HepG2 (cell line): ENCODE results near the gene INAFM2. TPM values are rescaled to one million over a fixed set of nuclear protein-coding genes. Genes with fewer than 3 reads are reported as not detected.
A peak's percentile ranks its signal among the peaks of the same experiment; 100 is the strongest.

Source experiments
- ASH2L ChIP-seq: fragments of 300-600, 200-600 bp; sonication (generic); IDR thresholded peaks from 2 replicates; pipeline ENCODE4 v1.7.0; 2017; ENCODE audit warnings: low read depth, mild to moderate bottlenecking, moderate library complexity, mixed read lengths, low read length; ENCODE audit not compliant: insufficient read length
- BCLAF1 ChIP-seq: fragments of 450-650 bp; IDR thresholded peaks from 2 replicates; pipeline ENCODE4 v1.6.1; 2017; ENCODE audit warnings: mild to moderate bottlenecking
- CCDC6 ChIP-seq: sonication (generic); formaldehyde crosslinking; IDR thresholded peaks from 2 replicates; pipeline ENCODE4 v1.8.1; 2022; ENCODE audit warnings: mild to moderate bottlenecking, missing genetic modification reagents, moderate library complexity
- DNMT3B ChIP-seq: conservative IDR thresholded peaks from 2 replicates; pipeline ENCODE4 v1.6.1; 2016; ENCODE audit warnings: missing biosample characterization, control low read depth
- DRAP1 ChIP-seq: IDR thresholded peaks from 2 replicates; pipeline ENCODE4 v1.6.1; 2016; ENCODE audit warnings: missing genetic modification reagents, missing compliant biosample characterization
- HDAC2 ChIP-seq: sonication (generic); formaldehyde crosslinking; IDR thresholded peaks from 2 replicates; pipeline ENCODE4 v1.4.0; 2020; ENCODE audit warnings: missing genetic modification reagents
- HOXA3 ChIP-seq: sonication (generic); formaldehyde crosslinking; IDR thresholded peaks from 2 replicates; pipeline ENCODE4 v1.5.0; 2020; ENCODE audit warnings: missing genetic modification reagents
- KMT2B ChIP-seq: IDR thresholded peaks from 2 replicates; pipeline ENCODE4 v1.6.1; 2016; ENCODE audit warnings: missing genetic modification reagents, missing compliant biosample characterization
- MAFK ChIP-seq, 2 experiments: IDR thresholded peaks in 1 of 2; conservative IDR thresholded peaks in 1 of 2; 2 replicates each; pipeline ENCODE4 v1.6.1; 2011; ENCODE audit warnings: improper control_type of control experiment in 2 of 2, low read length in 2 of 2
- PREB ChIP-seq: sonication (generic); formaldehyde crosslinking; IDR thresholded peaks from 2 replicates; pipeline ENCODE4 v1.4.0; 2020; ENCODE audit warnings: missing genetic modification reagents
- SOX13 ChIP-seq, 3 experiments: fragments of 450-650 bp in 1 of 3; sonication (generic) in 1 of 3; formaldehyde crosslinking in 1 of 3; IDR thresholded peaks in 2 of 3; conservative IDR thresholded peaks in 1 of 3; 2 replicates each; pipeline versions ENCODE4 v1.5.0 to v1.6.1; 2016 to 2020; ENCODE audit warnings: antibody characterized with exemption in 1 of 3, mild to moderate bottlenecking in 1 of 3, missing compliant biosample characterization in 1 of 3, missing genetic modification reagents in 1 of 3, moderate library complexity in 1 of 3
- TEAD2 ChIP-seq: sonication (generic); formaldehyde crosslinking; IDR thresholded peaks from 2 replicates; pipeline ENCODE4 v1.9.0; 2021; ENCODE audit warnings: missing genetic modification reagents
- UBTF ChIP-seq: sonication (generic); formaldehyde crosslinking; IDR thresholded peaks from 2 replicates; pipeline ENCODE4 v1.4.0; 2020; ENCODE audit warnings: mild to moderate bottlenecking, missing genetic modification reagents
- ZFP62 ChIP-seq: sonication (generic); formaldehyde crosslinking; IDR thresholded peaks from 2 replicates; pipeline ENCODE4 v1.4.0; 2020; ENCODE audit warnings: missing genetic modification reagents
- ZNF18 ChIP-seq: sonication (generic); formaldehyde crosslinking; IDR thresholded peaks from 2 replicates; pipeline ENCODE4 v1.8.0; 2022; ENCODE audit warnings: mild to moderate bottlenecking, missing genetic modification reagents; ENCODE audit not compliant: insufficient replicate concordance
- ZNF513 ChIP-seq: sonication (generic); formaldehyde crosslinking; conservative IDR thresholded peaks from 2 replicates; pipeline ENCODE4 v1.5.0; 2020; ENCODE audit warnings: missing genetic modification reagents
- ZNF83 ChIP-seq: sonication (generic); formaldehyde crosslinking; IDR thresholded peaks from 2 replicates; pipeline ENCODE4 v1.4.0; 2020; ENCODE audit warnings: missing genetic modification reagents, mild to moderate bottlenecking, borderline replicate concordance
- ZSCAN22 ChIP-seq: sonication (generic); formaldehyde crosslinking; IDR thresholded peaks from 2 replicates; pipeline ENCODE4 v1.4.0; 2020; ENCODE audit warnings: mild to moderate bottlenecking, missing genetic modification reagents
- polyA plus RNA-seq, 8 experiments: library from polyadenylated mRNA; depleted of rRNA in 3 of 8; stranded (reverse) in 7 of 8; unstranded in 1 of 8; fragments of >200 nt; fragmentation: Illumina TruSeq in 4 of 8; extraction: Trizol in 4 of 8; gene quantifications; 2 replicates each; pipeline versions ENCODE4 v1.2.1 to v1.2.3, GENCODE V29; 2011 to 2016; ENCODE audit warnings: low read depth in 4 of 8, missing spikeins in 1 of 8, mixed read lengths in 1 of 8; ENCODE audit not compliant: insufficient read depth in 1 of 8
- total RNA-seq, 5 experiments: library from RNA; depleted of rRNA; stranded (reverse); fragments of >200 nt; fragmentation: Illumina TruSeq; extraction: Trizol; gene quantifications; 2 replicates each; pipeline ENCODE4 v1.2.3, GENCODE V29; 2016; ENCODE audit warnings: low read depth in 1 of 5

INAFM2 gene
- total and polyA plus RNA-seq, 2 of the 13 experiments (the other 11 are each of a cell fraction or from before 2014, with no cell fraction given) = 5.5 to 6.5 TPM

GRCh38 chr15:40323239-40323952, at the start of gene INAFM2 (continued):
- TF ChIP-seq ZNF513 (CRISPR knock-in tag) (no peak), ZFP62 (CRISPR knock-in tag) (no peak), MAFK (conservative IDR thresholded peaks at IDR 0.05 in 1 of 2, IDR thresholded peaks at IDR 0.05 in 1 of 2; ENCODE audit: low read length in 2 of 2) (no peak), HDAC2 (CRISPR knock-in tag) (0 out of 2 replicates have a peak, but pooled peaks have one; percentile 12), TEAD2 (CRISPR knock-in tag) (peak; percentile 73; the same call in 1 of the 2 replicates), PREB (CRISPR knock-in tag) (no peak), CCDC6 (CRISPR knock-in tag) (peak; percentile 70; the same call in 1 of the 2 replicates), ASH2L (peak; percentile 35), HOXA3 (CRISPR knock-in tag) (peak; percentile 35; the same call in 1 of the 2 replicates), ZSCAN22 (peak; percentile 57; the same call in 1 of the 2 replicates), KMT2B (no peak; the same call in 1 of the 2 replicates), SOX13 (IDR thresholded peaks at IDR 0.05) (no peak), SOX13 (CRISPR knock-in tag; conservative IDR thresholded peaks at IDR 0.05 in 1 of 2, IDR thresholded peaks at IDR 0.05 in 1 of 2) (no peak), ZNF18 (no peak), ZNF83 (no peak), DRAP1 (peak; percentile 60), BCLAF1 (no peak), DNMT3B (CRISPR knock-in tag) (no peak), UBTF (peak; percentile 97)
